Liver (tissue), 9 donors: ENCODE data around the gene GNB1L. TPM values are rescaled to one million over a fixed set of nuclear protein-coding genes. Genes with fewer than 3 reads are reported as not detected.

Source experiments
- DNase-seq: peaks from one replicate; pipeline ENCODE4 v3.0.0-alpha.2; 2017; ENCODE audit warnings: low spot score
- H3K27ac ChIP-seq, 2 donors: one replicate each; pipeline ENCODE4 v1.7.0; 2013; ENCODE audit warnings: inconsistent platforms in 2 of 2, low read length in 2 of 2, control low read depth in 1 of 2, low read depth in 1 of 2, mild to moderate bottlenecking in 1 of 2
- H3K27me3 ChIP-seq, 4 donors: one replicate each; pipeline versions ENCODE4 v1.6.1 to v1.7.0; 2013; ENCODE audit warnings: low read length in 3 of 4, inconsistent platforms in 1 of 4, mild to moderate bottlenecking in 1 of 4, moderate library complexity in 1 of 4; ENCODE audit not compliant: control insufficient read depth in 4 of 4, insufficient read depth in 4 of 4
- H3K36me3 ChIP-seq, 4 donors: one replicate each; pipeline versions ENCODE4 v1.6.1 to v1.7.0; 2013; ENCODE audit warnings: low read length in 3 of 4, mild to moderate bottlenecking in 3 of 4, low read depth in 1 of 4, moderate library complexity in 1 of 4; ENCODE audit not compliant: control insufficient read depth in 4 of 4, insufficient read depth in 3 of 4
- H3K4me1 ChIP-seq, 4 donors: one replicate each; pipeline versions ENCODE4 v1.6.1 to v1.7.0; 2013; ENCODE audit warnings: low read length in 3 of 4, mild to moderate bottlenecking in 3 of 4, moderate library complexity in 1 of 4; ENCODE audit not compliant: control insufficient read depth in 4 of 4, insufficient read depth in 4 of 4
- H3K4me3 ChIP-seq, 3 donors: one replicate each; pipeline versions ENCODE4 v1.6.1 to v1.7.0; 2013; ENCODE audit warnings: low read length in 3 of 3, control low read depth in 1 of 3, low read depth in 1 of 3, mild to moderate bottlenecking in 1 of 3
- H3K9ac ChIP-seq, 2 donors: one replicate each; pipeline ENCODE4 v1.7.0; 2013; ENCODE audit warnings: low read length in 2 of 2, mild to moderate bottlenecking in 2 of 2, moderate library complexity in 2 of 2, control low read depth in 1 of 2, low read depth in 1 of 2
- H3K9me3 ChIP-seq, 4 donors: one replicate each; pipeline versions ENCODE4 v1.6.1 to v1.7.0; 2013; ENCODE audit warnings: low read length in 3 of 4; ENCODE audit not compliant: control insufficient read depth in 4 of 4
- EGR1 ChIP-seq, 2 donors: IDR thresholded peaks; 2 replicates each; pipeline ENCODE4 v1.6.1; 2016 to 2018; ENCODE audit warnings: antibody characterized with exemption in 2 of 2, low read depth in 2 of 2
- FOXA1 ChIP-seq: IDR thresholded peaks from 2 replicates; pipeline ENCODE4 v1.6.1; 2016; ENCODE audit warnings: antibody characterized with exemption
- FOXA2 ChIP-seq: IDR thresholded peaks from 2 replicates; pipeline ENCODE4 v1.6.1; 2016; ENCODE audit warnings: antibody characterized with exemption
- GABPA ChIP-seq, 2 donors: IDR thresholded peaks in 1 of 2; conservative IDR thresholded peaks in 1 of 2; 2 replicates each; pipeline ENCODE4 v1.6.1; 2016; ENCODE audit warnings: antibody characterized with exemption in 2 of 2, mild to moderate bottlenecking in 1 of 2, moderate library complexity in 1 of 2
- HNF4A ChIP-seq, 2 donors: conservative IDR thresholded peaks; 2 replicates each; pipeline ENCODE4 v1.6.1; 2016; ENCODE audit warnings: antibody characterized with exemption in 2 of 2, mild to moderate bottlenecking in 2 of 2
- HNF4G ChIP-seq: IDR thresholded peaks from 2 replicates; pipeline ENCODE4 v1.6.1; 2016; ENCODE audit warnings: antibody characterized with exemption
- JUND ChIP-seq, 2 donors: IDR thresholded peaks; 2 replicates each; pipeline ENCODE4 v1.6.1; 2016; ENCODE audit warnings: antibody characterized with exemption in 2 of 2
- MAX ChIP-seq: IDR thresholded peaks from 2 replicates; pipeline ENCODE4 v1.6.1; 2016; ENCODE audit warnings: antibody characterized with exemption
- NR2F2 ChIP-seq: IDR thresholded peaks from 2 replicates; pipeline ENCODE4 v1.6.1; 2016; ENCODE audit warnings: antibody characterized with exemption
- RAD21 ChIP-seq, 2 donors: IDR thresholded peaks; 2 replicates each; pipeline ENCODE4 v1.6.1; 2016; ENCODE audit warnings: antibody characterized with exemption in 2 of 2, mild to moderate bottlenecking in 2 of 2
- REST ChIP-seq: IDR thresholded peaks from 2 replicates; pipeline ENCODE4 v1.6.1; 2016; ENCODE audit warnings: antibody characterized with exemption, mild to moderate bottlenecking
- RXRA ChIP-seq, 2 donors: IDR thresholded peaks; 2 replicates each; pipeline ENCODE4 v1.6.1; 2017 to 2018; ENCODE audit warnings: antibody characterized with exemption in 2 of 2, mild to moderate bottlenecking in 1 of 2
- SP1 ChIP-seq: IDR thresholded peaks from 2 replicates; pipeline ENCODE4 v1.6.1; 2018; ENCODE audit warnings: antibody characterized with exemption, mild to moderate bottlenecking
- TAF1 ChIP-seq: conservative IDR thresholded peaks from 2 replicates; pipeline ENCODE4 v1.6.1; 2016; ENCODE audit warnings: antibody characterized with exemption, mild to moderate bottlenecking
- YY1 ChIP-seq: IDR thresholded peaks from 2 replicates; pipeline ENCODE4 v1.6.1; 2016; ENCODE audit warnings: antibody characterized with exemption, mild to moderate bottlenecking
- WGBS: extraction: QIAGEN DNeasy Blood & Tissue Kit; methylation state at CpG from one replicate; pipeline ENCODE4 v1.1.7; 2013; 5-methylcytosine and 5-hydroxymethylcytosine counted together
- polyA plus RNA-seq, 2 donors: library from polyadenylated mRNA; stranded (reverse) in 1 of 2; unstranded in 1 of 2; fragments of 200-250 nt in 1 of 2; fragments of >200 nt in 1 of 2; fragmentation: Nextera tagmentation in 1 of 2; extraction: Ambion mirVana in 1 of 2; gene quantifications; one replicate each; pipeline versions ENCODE4 v1.2.1 to v1.2.3, GENCODE V29; 2013 to 2015
- total RNA-seq, 2 donors: library from RNA; depleted of rRNA; stranded (reverse); fragments of >200 nt; gene quantifications; one replicate each; pipeline ENCODE4 v1.2.3, GENCODE V29; 2014
- TF ChIP-seq, protein P1 (sequence below): IDR thresholded peaks from 2 replicates; pipeline ENCODE4 v1.6.1; 2016; ENCODE audit warnings: antibody characterized with exemption
- TF ChIP-seq, protein P2 (sequence below): fragments of 150-350 bp; IDR thresholded peaks from 2 replicates; pipeline ENCODE4 v1.5.1; 2017; ENCODE audit warnings: improper control_type of control experiment, low read depth, low read length; ENCODE audit not compliant: missing input control
- TF ChIP-seq, protein P3 (sequence below): IDR thresholded peaks from 2 replicates; pipeline ENCODE4 v1.6.1; 2016; ENCODE audit warnings: antibody characterized with exemption
- donor health status: healthy.
- donor health status: healthy.
- donor health status: healthy.
- donor health status: healthy.
- donor health status: healthy.

Gene GNB1L
- total and polyA plus RNA-seq, 4 donors: 1.5 to 3.6 (median 1.9) TPM

DNA sequence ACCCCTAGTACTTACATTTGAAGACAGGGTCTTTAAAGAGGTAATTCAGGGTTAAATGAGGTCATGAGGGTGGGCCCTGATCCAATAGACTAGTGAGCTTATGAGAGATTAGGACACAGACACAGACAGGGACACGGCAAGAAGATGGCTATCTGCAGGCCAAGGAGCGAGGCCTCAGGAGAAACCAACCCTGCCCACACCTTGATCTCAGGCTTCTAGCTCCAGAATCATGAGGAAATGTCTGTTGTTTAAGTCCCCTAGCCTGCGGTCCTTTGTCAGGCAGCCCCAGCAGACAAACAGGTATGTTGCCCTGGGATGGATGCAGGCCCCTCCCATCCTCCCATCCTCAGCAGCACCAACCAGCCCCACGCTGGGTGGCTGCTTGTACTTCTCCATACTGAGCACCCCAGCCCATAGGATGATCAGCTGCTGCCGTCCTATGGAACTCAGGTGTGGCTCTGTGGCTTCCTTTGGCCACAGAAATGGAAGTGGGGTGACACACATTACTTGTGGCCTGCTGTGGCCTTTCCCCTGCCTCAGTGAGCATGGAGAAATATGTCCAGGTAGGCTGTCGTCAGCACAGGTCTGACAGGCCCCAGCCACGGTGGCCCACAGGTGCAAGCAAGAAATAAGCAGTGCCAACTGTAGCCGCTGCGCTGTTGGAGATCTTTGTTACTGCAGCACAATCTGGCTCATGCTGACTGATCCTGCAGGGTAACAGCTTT lies 7.9 kb downstream of the GNB1L start:
- no peak for TF ChIP-seq MAX
- no peak for TF ChIP-seq HNF4G
- no peak for TF ChIP-seq FOXA1
- no peak for TF ChIP-seq HNF4A (conservative IDR thresholded peaks at IDR 0.05)
- TF ChIP-seq JUND (IDR thresholded peaks at IDR 0.05): no peak
- TF ChIP-seq, protein P1, sequence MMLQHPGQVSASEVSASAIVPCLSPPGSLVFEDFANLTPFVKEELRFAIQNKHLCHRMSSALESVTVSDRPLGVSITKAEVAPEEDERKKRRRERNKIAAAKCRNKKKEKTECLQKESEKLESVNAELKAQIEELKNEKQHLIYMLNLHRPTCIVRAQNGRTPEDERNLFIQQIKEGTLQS: no peak
- no peak for TF ChIP-seq YY1
- no peak for TF ChIP-seq RXRA (IDR thresholded peaks at IDR 0.05)
- no peak for TF ChIP-seq RAD21 (IDR thresholded peaks at IDR 0.05)
- peaks cover 0 to 9% (median 5%) of the 10 kb centered on the region in 4 donors for H3K36me3 ChIP-seq
- no peak for DNase-seq
- peaks cover 0 to 13% (median 2%) of the 10 kb centered on the region in 4 donors for H3K4me1 ChIP-seq
- H3K4me3 ChIP-seq: no peak overlapping the region
- no peak overlapping the region for H3K27ac ChIP-seq
- H3K9me3 ChIP-seq: no peaks in the 10 kb centered on the region
- no peaks in the 10 kb centered on the region for H3K27me3 ChIP-seq
- 97% methylated on average over 9 of the region's 9 CpGs for WGBS
- no peak overlapping the region for H3K9ac ChIP-seq

DNA sequence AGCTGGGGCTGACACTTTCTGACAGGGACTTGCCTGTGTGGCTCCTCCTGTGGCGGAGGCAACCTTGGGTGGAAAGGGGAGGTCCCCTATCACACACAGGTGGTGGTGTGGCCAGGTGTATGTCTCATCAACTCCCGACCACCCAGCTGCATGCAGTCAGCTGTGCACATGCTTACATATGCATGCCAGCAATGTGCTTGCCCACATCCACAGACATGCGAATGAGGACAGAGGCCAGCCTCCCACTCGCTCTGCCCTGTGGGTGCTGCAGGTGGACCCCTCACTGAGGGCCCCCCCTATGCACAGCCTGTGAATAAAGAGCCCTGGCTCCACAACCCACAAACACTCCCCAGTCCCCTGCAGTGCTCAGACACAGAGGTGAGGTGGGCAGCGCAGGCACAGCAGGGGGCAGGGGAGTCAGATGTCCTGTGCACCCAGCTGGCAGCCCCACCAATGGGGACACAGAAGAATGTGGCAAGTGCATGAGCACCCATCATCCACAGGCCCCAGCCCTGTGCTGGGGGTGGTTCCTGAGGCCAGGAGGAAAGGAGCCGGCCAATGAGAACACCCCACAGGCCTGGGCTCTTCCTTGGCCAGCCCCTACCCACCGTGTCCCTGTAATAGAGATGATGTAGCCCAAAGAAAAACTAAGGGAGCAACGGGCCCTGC lies 9.5 kb downstream of the GNB1L start:
- Histone ChIP-seq H3K9me3 (no peaks in the 10 kb centered on the region), H3K4me1 (peaks cover 0 to 13% (median 2%) of the 10 kb centered on the region in 4 donors), H3K27ac (no peak overlapping the region), H3K4me3 (no peak overlapping the region), H3K36me3 (no peaks in the 10 kb centered on the region), H3K27me3 (no peaks in the 10 kb centered on the region), H3K9ac (no peak overlapping the region)
- 86% methylated on average over 8 of the region's 8 CpGs for WGBS
- TF ChIP-seq EGR1 (IDR thresholded peaks at IDR 0.05; ENCODE audit: low read depth in 2 of 2) (no peak), JUND (IDR thresholded peaks at IDR 0.05) (no peak), MAX (no peak), FOXA1 (no peak), YY1 (no peak), FOXA2 (no peak), GABPA (IDR thresholded peaks at IDR 0.05 in 1 of 2, conservative IDR thresholded peaks at IDR 0.05 in 1 of 2) (no peak), HNF4A (conservative IDR thresholded peaks at IDR 0.05) (no peak), RXRA (IDR thresholded peaks at IDR 0.05) (no peak), NR2F2 (no peak), REST (no peak), RAD21 (IDR thresholded peaks at IDR 0.05) (no peak), HNF4G (no peak), SP1 (no peak), TAF1 (no peak)
- TF ChIP-seq, protein P2, sequence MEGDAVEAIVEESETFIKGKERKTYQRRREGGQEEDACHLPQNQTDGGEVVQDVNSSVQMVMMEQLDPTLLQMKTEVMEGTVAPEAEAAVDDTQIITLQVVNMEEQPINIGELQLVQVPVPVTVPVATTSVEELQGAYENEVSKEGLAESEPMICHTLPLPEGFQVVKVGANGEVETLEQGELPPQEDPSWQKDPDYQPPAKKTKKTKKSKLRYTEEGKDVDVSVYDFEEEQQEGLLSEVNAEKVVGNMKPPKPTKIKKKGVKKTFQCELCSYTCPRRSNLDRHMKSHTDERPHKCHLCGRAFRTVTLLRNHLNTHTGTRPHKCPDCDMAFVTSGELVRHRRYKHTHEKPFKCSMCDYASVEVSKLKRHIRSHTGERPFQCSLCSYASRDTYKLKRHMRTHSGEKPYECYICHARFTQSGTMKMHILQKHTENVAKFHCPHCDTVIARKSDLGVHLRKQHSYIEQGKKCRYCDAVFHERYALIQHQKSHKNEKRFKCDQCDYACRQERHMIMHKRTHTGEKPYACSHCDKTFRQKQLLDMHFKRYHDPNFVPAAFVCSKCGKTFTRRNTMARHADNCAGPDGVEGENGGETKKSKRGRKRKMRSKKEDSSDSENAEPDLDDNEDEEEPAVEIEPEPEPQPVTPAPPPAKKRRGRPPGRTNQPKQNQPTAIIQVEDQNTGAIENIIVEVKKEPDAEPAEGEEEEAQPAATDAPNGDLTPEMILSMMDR: no peak
- TF ChIP-seq, protein P1: no peak
- TF ChIP-seq, protein P3, sequence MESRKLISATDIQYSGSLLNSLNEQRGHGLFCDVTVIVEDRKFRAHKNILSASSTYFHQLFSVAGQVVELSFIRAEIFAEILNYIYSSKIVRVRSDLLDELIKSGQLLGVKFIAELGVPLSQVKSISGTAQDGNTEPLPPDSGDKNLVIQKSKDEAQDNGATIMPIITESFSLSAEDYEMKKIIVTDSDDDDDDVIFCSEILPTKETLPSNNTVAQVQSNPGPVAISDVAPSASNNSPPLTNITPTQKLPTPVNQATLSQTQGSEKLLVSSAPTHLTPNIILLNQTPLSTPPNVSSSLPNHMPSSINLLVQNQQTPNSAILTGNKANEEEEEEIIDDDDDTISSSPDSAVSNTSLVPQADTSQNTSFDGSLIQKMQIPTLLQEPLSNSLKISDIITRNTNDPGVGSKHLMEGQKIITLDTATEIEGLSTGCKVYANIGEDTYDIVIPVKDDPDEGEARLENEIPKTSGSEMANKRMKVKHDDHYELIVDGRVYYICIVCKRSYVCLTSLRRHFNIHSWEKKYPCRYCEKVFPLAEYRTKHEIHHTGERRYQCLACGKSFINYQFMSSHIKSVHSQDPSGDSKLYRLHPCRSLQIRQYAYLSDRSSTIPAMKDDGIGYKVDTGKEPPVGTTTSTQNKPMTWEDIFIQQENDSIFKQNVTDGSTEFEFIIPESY: no peak
- DNase-seq: no peak
